HEK293 (cell line): Measurements from ENCODE around the gene PTPN3.

Experiments used
- CTCF ChIA-PET: fragments of 350-600 bp; formaldehyde crosslinking; extraction: SDS; loops from one replicate; lab custom pipeline; 2021; ENCODE audit warnings: antibody characterized with exemption; lab: Yijun Ruan, JAX
- POLR2A ChIA-PET: fragments of 300-600 bp; formaldehyde crosslinking; extraction: SDS; loops from one replicate; lab custom pipeline; 2020; ENCODE audit warnings: antibody characterized with exemption, inconsistent platforms; lab: Yijun Ruan, JAX
- H3K27ac ChIP-seq: fragments of 200-500 bp; sonication (Bioruptor generic); 2 replicates; pipeline ENCODE4 v1.5.1; 2014; ENCODE audit warnings: low read depth, low read length, control low read depth, inconsistent platforms; ENCODE audit errors: extremely low read depth
- H3K36me3 ChIP-seq, 2 experiments: fragments of 200-500 bp in 1 of 2; sonication (Bioruptor generic) in 1 of 2; 1 replicate in 1 of 2; 2 replicates in 1 of 2; pipeline ENCODE4 v1.5.1; 2014 to 2017; ENCODE audit warnings: inconsistent platforms in 2 of 2, low read length in 2 of 2; ENCODE audit not compliant: control insufficient read depth in 2 of 2, insufficient read depth in 1 of 2
- H3K4me1 ChIP-seq: fragments of 200-500 bp; sonication (Bioruptor generic); 2 replicates; pipeline ENCODE4 v1.5.1; 2014; ENCODE audit warnings: mild to moderate bottlenecking, low read length, inconsistent platforms; ENCODE audit not compliant: control insufficient read depth, insufficient read depth
- H3K4me3 ChIP-seq: 2 replicates; pipeline ENCODE4 v1.5.1; 2011; ENCODE audit warnings: low read depth, mild to moderate bottlenecking, control low read depth, low read length, moderate library complexity
- H3K9me3 ChIP-seq: fragments of 200-500 bp; sonication (Bioruptor generic); 2 replicates; pipeline ENCODE4 v1.5.1; 2014; ENCODE audit warnings: low read depth, low read length, inconsistent platforms; ENCODE audit not compliant: control insufficient read depth, insufficient read depth
- GLIS1 ChIP-seq: fragments of 450-650 bp; formaldehyde crosslinking; IDR thresholded peaks from 2 replicates; pipeline ENCODE4 v1.5.1; 2016; ENCODE audit warnings: missing biosample characterization, missing genetic modification characterization
- YY1 ChIP-seq: fragments of 450-650 bp; formaldehyde crosslinking; IDR thresholded peaks from 2 replicates; pipeline ENCODE4 v1.5.1; 2018; ENCODE audit warnings: missing biosample characterization, missing genetic modification characterization
- ZFP3 ChIP-seq: fragments of 450-650 bp; formaldehyde crosslinking; IDR thresholded peaks from 2 replicates; pipeline ENCODE4 v1.5.1; 2016; ENCODE audit warnings: low read depth, missing biosample characterization, missing genetic modification characterization
- ZFP41 ChIP-seq: fragments of 450-650 bp; formaldehyde crosslinking; IDR thresholded peaks from 2 replicates; pipeline ENCODE4 v1.5.1; 2016; ENCODE audit warnings: missing biosample characterization, missing genetic modification characterization, borderline replicate concordance
- ZNF114 ChIP-seq: fragments of 450-650 bp; formaldehyde crosslinking; IDR thresholded peaks from 2 replicates; pipeline ENCODE4 v1.5.0; 2017; ENCODE audit warnings: missing biosample characterization, missing genetic modification characterization
- ZNF140 ChIP-seq: fragments of 450-650 bp; formaldehyde crosslinking; IDR thresholded peaks from 2 replicates; pipeline ENCODE4 v1.5.1; 2016; ENCODE audit warnings: missing biosample characterization, missing genetic modification characterization
- ZNF157 ChIP-seq: fragments of 450-650 bp; formaldehyde crosslinking; IDR thresholded peaks from 2 replicates; pipeline ENCODE4 v1.5.1; 2016; ENCODE audit warnings: missing biosample characterization, missing genetic modification characterization
- ZNF211 ChIP-seq: fragments of 450-650 bp; formaldehyde crosslinking; IDR thresholded peaks from 2 replicates; pipeline ENCODE4 v1.5.1; 2016; ENCODE audit warnings: low read depth, missing biosample characterization, missing genetic modification characterization
- ZNF341 ChIP-seq: fragments of 450-650 bp; formaldehyde crosslinking; IDR thresholded peaks from 2 replicates; pipeline ENCODE4; 2016; ENCODE audit warnings: low read depth, missing biosample characterization, missing genetic modification characterization
- ZNF423 ChIP-seq: fragments of 450-650 bp; formaldehyde crosslinking; IDR thresholded peaks from 2 replicates; pipeline ENCODE4 v1.5.1; 2016; ENCODE audit warnings: missing biosample characterization, missing genetic modification characterization
- ZNF501 ChIP-seq: fragments of 450-650 bp; formaldehyde crosslinking; IDR thresholded peaks from 2 replicates; pipeline ENCODE4 v1.5.1; 2016; ENCODE audit warnings: missing biosample characterization, missing genetic modification characterization
- ZNF510 ChIP-seq: fragments of 450-650 bp; formaldehyde crosslinking; IDR thresholded peaks from 2 replicates; pipeline ENCODE4 v1.5.1; 2018; ENCODE audit warnings: mild to moderate bottlenecking, missing genetic modification characterization, missing biosample characterization; ENCODE audit not compliant: insufficient replicate concordance
- ZNF521 ChIP-seq: fragments of 450-650 bp; formaldehyde crosslinking; IDR thresholded peaks from 2 replicates; pipeline ENCODE4 v1.5.1; 2017; ENCODE audit warnings: missing biosample characterization, mild to moderate bottlenecking, missing genetic modification characterization
- ZNF600 ChIP-seq: fragments of 450-650 bp; formaldehyde crosslinking; IDR thresholded peaks from 2 replicates; pipeline ENCODE4 v1.5.1; 2016; ENCODE audit warnings: missing biosample characterization, missing genetic modification characterization
- ZNF658 ChIP-seq: fragments of 450-650 bp; formaldehyde crosslinking; IDR thresholded peaks from 2 replicates; pipeline ENCODE4; 2016; ENCODE audit warnings: missing biosample characterization, missing genetic modification characterization
- ZNF664 ChIP-seq: fragments of 450-650 bp; formaldehyde crosslinking; IDR thresholded peaks from 2 replicates; pipeline ENCODE4 v1.5.1; 2016; ENCODE audit warnings: missing biosample characterization, missing genetic modification characterization
- ZNF670 ChIP-seq: fragments of 450-650 bp; formaldehyde crosslinking; IDR thresholded peaks from 2 replicates; pipeline ENCODE4 v1.5.1; 2016; ENCODE audit warnings: missing biosample characterization, missing genetic modification characterization, low read depth
- ZNF792 ChIP-seq: fragments of 450-650 bp; formaldehyde crosslinking; IDR thresholded peaks from 2 replicates; pipeline ENCODE4 v1.5.1; 2016; ENCODE audit warnings: missing biosample characterization, missing genetic modification characterization
- ZSCAN30 ChIP-seq: fragments of 450-650 bp; IDR thresholded peaks from 2 replicates; pipeline ENCODE4 v1.5.1; 2018; ENCODE audit warnings: missing biosample characterization, mild to moderate bottlenecking, missing genetic modification characterization, moderate library complexity
- TF ChIP-seq, protein P1 (sequence below): fragments of 450-650 bp; formaldehyde crosslinking; IDR thresholded peaks from 2 replicates; pipeline ENCODE4 v1.5.1; 2016; ENCODE audit warnings: missing biosample characterization, missing genetic modification characterization
- TF ChIP-seq, protein P2 (sequence below): fragments of 450-650 bp; formaldehyde crosslinking; IDR thresholded peaks from 2 replicates; pipeline ENCODE4 v1.5.1; 2017; ENCODE audit warnings: missing biosample characterization, missing genetic modification characterization
- TF ChIP-seq, protein P3 (sequence below): fragments of 450-650 bp; formaldehyde crosslinking; IDR thresholded peaks from 2 replicates; pipeline ENCODE4 v1.5.1; 2016; ENCODE audit warnings: missing biosample characterization, missing genetic modification characterization
- TF ChIP-seq, protein P4 (sequence below): fragments of 450-650 bp; formaldehyde crosslinking; optimal IDR thresholded peaks from 2 replicates; pipeline ENCODE3; 2016; ENCODE audit warnings: missing biosample characterization, mild to moderate bottlenecking, missing genetic modification characterization
- TF ChIP-seq, protein P5 (sequence below): fragments of 450-650 bp; formaldehyde crosslinking; IDR thresholded peaks from 2 replicates; pipeline ENCODE4 v1.5.1; 2016; ENCODE audit warnings: missing biosample characterization, missing genetic modification characterization

The PTPN3 gene

DNA sequence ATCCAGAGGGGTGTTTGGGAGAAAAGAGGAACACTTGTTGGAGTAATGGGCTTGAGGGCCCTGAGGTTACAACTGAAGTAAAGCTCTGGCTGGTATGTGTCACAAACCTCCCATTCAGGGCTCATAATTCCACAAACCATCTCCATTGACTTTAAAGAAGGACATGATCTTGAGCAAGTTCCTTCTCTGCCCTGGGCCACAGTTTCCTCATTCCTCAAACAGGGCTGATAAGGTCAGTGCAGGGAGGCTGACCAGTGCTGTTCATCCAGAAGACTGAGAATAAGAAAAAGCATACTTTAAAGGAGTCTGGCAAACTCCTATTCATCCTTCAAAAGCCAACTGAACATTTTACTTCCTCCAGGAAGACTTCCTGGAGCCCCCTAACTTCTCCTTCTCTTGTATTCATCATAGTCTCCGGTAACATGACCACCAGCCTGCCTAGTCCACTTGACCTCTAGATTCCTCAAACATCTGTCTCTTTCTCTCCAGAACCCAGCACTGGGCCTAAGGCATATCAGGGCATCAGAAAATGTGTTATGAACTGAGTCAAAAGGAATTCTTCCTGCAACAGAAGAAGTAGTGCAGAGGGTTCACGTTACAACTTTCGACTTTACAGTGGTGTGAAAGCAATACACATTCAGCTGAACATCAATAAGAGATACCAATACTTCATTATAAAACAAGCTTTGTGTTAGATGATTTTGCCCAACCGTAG, 20.7 kb upstream of the PTPN3 start:
- no peaks in the 10 kb centered on the region for H3K4me1 ChIP-seq
- ChIA-PET POLR2A (no interaction called here), CTCF (interaction anchor here (0.6 to 2.5 kb wide), 8 partner anchors 8 to 635 kb away, joined by 3 to 14 read pairs (median 3); partner anchors contain the start of gene PTPN3)
- no peak overlapping the region for H3K4me3 ChIP-seq
- H3K36me3 ChIP-seq = no peaks in the 10 kb centered on the region
- no peak overlapping the region for H3K27ac ChIP-seq
- no peaks in the 10 kb centered on the region for H3K9me3 ChIP-seq
- TF ChIP-seq ZFP3 (tag by site-specific recombination) = 0 out of 2 replicates have a peak, but pooled peaks have one; percentile 32
- no peak for TF ChIP-seq ZNF501

DNA sequence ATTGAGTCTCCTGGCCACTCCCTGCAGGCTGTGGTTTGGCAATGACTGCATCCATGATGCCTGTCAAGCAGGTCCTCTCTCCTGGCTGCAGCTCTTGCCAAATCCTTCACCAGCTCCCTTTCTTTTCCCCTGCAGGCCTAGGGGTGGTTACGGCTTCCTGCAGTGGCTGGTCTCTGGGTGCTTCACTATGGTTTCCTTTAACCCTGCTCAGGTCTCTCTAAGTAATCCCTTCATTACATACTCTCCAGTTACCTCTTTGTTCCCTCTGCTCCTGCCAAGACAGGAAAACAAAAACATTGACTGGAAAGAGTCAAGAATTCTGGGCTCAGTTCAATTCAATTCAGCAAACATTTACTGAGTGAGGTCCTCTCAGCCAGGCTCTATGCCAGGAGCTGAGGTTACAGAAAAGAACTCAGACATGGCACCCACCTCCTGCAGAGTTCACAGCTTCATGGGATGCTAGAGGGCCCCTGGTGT, 19.8 kb upstream of the PTPN3 start:
- H3K9me3 ChIP-seq = no peaks in the 10 kb centered on the region
- TF ChIP-seq GLIS1 = peak; percentile 62
- TF ChIP-seq, protein P1, sequence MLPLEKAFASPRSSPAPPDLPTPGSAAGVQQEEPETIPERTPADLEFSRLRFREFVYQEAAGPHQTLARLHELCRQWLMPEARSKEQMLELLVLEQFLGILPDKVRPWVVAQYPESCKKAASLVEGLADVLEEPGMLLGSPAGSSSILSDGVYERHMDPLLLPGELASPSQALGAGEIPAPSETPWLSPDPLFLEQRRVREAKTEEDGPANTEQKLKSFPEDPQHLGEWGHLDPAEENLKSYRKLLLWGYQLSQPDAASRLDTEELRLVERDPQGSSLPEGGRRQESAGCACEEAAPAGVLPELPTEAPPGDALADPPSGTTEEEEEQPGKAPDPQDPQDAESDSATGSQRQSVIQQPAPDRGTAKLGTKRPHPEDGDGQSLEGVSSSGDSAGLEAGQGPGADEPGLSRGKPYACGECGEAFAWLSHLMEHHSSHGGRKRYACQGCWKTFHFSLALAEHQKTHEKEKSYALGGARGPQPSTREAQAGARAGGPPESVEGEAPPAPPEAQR (tag by site-specific recombination) = no peak
- no peak overlapping the region for H3K27ac ChIP-seq
- CTCF ChIA-PET = interaction anchor here (0.9 to 2.5 kb wide), 5 partner anchors 9 to 273 kb away, joined by 3 to 14 read pairs (median 3); partner anchors contain the start of gene PTPN3
- no peaks in the 10 kb centered on the region for H3K4me1 ChIP-seq
- POLR2A ChIA-PET = no interaction called here
- H3K36me3 ChIP-seq = no peaks in the 10 kb centered on the region
- no peak overlapping the region for H3K4me3 ChIP-seq

DNA sequence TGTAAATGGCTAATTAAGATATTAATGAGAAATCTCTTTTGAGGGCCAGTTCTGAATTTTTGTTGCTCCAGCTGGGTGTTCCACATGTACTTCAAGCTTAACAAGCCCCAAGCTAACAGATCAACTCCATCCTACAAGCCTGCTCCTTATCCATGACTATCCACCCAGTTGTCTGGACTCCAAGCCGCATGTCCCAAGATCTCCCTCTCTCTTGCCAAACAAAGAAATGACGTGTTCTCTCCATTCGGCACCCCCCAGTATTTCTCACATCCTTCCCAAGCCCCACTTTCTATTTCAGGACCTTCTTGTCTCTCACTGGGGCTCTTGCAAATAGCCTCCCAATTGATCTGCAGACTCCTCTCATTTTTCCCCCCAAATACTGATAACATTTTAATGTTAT, 15.8 kb upstream of the PTPN3 start:
- Histone ChIP-seq H3K36me3 (no peaks in the 10 kb centered on the region), H3K9me3 (no peaks in the 10 kb centered on the region), H3K4me1 (no peaks in the 10 kb centered on the region), H3K27ac (no peak overlapping the region), H3K4me3 (no peak overlapping the region)
- TF ChIP-seq ZFP41 = no peak
- TF ChIP-seq ZNF114 (tag by site-specific recombination) = no peak
- TF ChIP-seq ZNF341 (tag by site-specific recombination) = no peak
- TF ChIP-seq ZNF664 = no peak
- TF ChIP-seq ZNF510 = no peak
- TF ChIP-seq ZNF211 (tag by site-specific recombination) = no peak
- no peak for TF ChIP-seq ZSCAN30
- no peak for TF ChIP-seq ZNF157
- TF ChIP-seq, protein P2, sequence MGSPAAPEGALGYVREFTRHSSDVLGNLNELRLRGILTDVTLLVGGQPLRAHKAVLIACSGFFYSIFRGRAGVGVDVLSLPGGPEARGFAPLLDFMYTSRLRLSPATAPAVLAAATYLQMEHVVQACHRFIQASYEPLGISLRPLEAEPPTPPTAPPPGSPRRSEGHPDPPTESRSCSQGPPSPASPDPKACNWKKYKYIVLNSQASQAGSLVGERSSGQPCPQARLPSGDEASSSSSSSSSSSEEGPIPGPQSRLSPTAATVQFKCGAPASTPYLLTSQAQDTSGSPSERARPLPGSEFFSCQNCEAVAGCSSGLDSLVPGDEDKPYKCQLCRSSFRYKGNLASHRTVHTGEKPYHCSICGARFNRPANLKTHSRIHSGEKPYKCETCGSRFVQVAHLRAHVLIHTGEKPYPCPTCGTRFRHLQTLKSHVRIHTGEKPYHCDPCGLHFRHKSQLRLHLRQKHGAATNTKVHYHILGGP (tag by site-specific recombination) = no peak
- no peak for TF ChIP-seq YY1 (tag by site-specific recombination)
- no peak for TF ChIP-seq ZNF423
- TF ChIP-seq, protein P3, sequence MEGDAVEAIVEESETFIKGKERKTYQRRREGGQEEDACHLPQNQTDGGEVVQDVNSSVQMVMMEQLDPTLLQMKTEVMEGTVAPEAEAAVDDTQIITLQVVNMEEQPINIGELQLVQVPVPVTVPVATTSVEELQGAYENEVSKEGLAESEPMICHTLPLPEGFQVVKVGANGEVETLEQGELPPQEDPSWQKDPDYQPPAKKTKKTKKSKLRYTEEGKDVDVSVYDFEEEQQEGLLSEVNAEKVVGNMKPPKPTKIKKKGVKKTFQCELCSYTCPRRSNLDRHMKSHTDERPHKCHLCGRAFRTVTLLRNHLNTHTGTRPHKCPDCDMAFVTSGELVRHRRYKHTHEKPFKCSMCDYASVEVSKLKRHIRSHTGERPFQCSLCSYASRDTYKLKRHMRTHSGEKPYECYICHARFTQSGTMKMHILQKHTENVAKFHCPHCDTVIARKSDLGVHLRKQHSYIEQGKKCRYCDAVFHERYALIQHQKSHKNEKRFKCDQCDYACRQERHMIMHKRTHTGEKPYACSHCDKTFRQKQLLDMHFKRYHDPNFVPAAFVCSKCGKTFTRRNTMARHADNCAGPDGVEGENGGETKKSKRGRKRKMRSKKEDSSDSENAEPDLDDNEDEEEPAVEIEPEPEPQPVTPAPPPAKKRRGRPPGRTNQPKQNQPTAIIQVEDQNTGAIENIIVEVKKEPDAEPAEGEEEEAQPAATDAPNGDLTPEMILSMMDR (tag by site-specific recombination) = no peak
- TF ChIP-seq, protein P4, sequence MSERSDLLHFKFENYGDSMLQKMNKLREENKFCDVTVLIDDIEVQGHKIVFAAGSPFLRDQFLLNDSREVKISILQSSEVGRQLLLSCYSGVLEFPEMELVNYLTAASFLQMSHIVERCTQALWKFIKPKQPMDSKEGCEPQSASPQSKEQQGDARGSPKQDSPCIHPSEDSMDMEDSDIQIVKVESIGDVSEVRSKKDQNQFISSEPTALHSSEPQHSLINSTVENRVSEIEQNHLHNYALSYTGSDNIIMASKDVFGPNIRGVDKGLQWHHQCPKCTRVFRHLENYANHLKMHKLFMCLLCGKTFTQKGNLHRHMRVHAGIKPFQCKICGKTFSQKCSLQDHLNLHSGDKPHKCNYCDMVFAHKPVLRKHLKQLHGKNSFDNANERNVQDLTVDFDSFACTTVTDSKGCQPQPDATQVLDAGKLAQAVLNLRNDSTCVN (tag by site-specific recombination) = no peak
- TF ChIP-seq ZNF140 = no peak
- TF ChIP-seq ZNF521 (tag by site-specific recombination) = no peak
- TF ChIP-seq ZNF658 = no peak
- no peak for TF ChIP-seq ZNF792 (tag by site-specific recombination)
- TF ChIP-seq, protein P5, sequence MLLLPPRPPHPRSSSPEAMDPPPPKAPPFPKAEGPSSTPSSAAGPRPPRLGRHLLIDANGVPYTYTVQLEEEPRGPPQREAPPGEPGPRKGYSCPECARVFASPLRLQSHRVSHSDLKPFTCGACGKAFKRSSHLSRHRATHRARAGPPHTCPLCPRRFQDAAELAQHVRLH = no peak
- TF ChIP-seq ZNF670 (tag by site-specific recombination) = no peak
- no peak for TF ChIP-seq ZNF600 (tag by site-specific recombination)
- CTCF ChIA-PET = interaction anchor here (0.6 to 1.1 kb wide), 5 partner anchors 10 to 1909 kb away, joined by 3 to 4 read pairs (median 3); no protein-coding TSS in a partner anchor
- POLR2A ChIA-PET = no interaction called here
